Suppressor macrophage treated with lipopolysaccharide for 1 hour (primary cell): ENCODE results near the gene MBOAT2.

Experiments
- DNase-seq, 3 donors: peaks; one replicate each; pipeline ENCODE4 v3.0.0-alpha.2; 2020 to 2022

MBOAT2 gene

DNA sequence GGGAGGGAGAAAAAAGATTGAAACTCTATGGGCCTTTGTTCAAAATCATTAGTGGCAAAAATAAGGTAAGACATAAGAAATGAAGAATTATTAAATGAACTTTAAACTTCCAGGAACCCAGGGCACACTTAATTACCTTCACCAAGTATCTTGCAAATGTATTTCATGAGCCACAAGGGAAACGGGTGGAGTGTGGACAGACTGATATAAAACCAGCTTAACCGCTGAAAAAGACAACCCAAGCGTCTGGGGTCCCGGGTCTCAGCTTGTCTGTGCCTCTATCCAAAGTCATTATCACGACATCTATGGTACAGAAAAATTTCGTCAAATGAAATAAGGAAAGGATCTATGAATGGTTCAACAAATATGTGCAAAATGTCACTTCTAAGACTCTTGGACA, 13.9 kb upstream of the MBOAT2 start:
- DNase-seq = no peak

GRCh38 chr2:9015998-9016397, 12.5 kb upstream of the MBOAT2 start:
- DNase-seq = no peak

GRCh38 chr2:9013403-9013802, 9.9 kb upstream of the MBOAT2 start:
- DNase-seq = no peak

DNA sequence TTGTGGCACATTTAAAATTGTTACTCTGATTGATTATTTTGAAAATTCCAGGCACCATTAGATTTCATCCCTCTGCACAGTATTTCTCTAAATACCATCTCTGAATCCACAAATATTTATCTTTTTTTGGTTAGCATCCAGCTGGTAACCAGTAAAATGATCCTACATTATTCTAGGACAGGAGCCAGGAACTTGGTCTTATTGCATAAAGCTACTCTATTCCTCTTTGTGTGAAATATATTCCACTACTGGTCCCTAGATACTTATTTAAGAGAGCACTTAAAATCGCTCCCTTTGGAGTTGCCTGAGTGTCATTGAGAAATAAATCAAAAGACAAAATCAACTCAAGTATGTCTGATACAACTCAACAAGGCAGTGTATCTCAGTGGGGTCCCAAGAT, 7.4 kb upstream of the MBOAT2 start:
- no peak for DNase-seq

- DNase-seq = no peak
These were observed 5.6 kb upstream of the MBOAT2 start for GRCh38 chr2:9008951-9009664.

DNA sequence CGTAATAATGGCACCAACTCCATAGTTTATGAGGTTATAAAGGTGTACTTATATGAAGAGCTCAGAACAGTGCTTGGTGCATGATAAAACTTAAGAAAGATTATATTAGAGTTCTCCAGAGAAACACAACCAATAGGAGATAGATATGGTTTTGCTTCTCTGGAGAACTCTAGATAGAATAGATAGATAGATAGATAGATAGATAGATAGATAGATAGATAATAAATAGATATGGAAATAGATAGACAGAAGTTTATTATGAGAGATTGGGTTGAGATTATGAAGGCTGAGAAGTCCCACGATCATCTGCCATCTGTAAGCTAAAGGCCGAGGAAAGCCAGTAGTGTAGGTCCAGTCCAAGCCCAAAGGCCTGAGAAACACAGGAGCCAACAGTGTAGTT, 2.9 kb upstream of the MBOAT2 start:
- DNase-seq = no peak

GRCh38 chr2:9004338-9005204, 1.1 kb upstream of the MBOAT2 start:
- no peak for DNase-seq

- no peak for DNase-seq
These were observed 193 bp downstream of the MBOAT2 start for GRCh38 chr2:9003366-9003615.

DNA sequence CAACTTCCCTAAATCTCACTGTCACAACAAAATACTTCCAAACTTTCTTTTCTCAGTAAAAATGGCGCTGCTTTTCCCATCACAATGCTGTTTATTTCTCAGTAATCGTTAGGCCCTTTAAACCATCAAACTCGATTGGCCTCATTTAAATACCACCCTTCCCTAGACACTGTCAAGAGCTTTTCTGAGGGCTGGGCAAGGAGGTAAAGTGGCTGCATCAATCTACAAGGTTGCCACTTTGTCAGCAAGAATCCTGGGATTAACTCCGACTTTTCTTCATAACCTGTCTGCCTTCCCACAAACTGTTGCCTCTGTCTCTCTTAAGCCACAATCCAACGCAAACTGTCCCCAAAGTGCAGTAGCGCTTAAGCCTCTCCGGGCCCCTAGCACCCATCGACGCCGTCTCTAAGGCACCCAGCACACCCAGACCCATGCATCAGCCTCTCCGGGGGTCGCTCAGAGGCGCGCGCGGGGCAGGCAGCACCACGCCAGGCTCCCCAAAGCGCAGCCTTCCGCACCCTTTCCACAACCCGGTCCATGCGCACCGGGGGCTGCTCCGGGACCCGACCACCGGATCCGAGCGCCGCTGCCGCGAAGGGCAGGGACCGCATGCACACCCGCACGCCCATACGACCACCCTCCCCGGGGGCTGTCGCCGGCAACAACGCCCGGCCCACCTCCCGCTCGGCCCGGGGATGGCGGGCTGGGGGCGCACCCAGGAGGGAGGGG, 683 bp downstream of the MBOAT2 start:
- DNase-seq = peak in 1 of 3 donors; percentile 21

DNA sequence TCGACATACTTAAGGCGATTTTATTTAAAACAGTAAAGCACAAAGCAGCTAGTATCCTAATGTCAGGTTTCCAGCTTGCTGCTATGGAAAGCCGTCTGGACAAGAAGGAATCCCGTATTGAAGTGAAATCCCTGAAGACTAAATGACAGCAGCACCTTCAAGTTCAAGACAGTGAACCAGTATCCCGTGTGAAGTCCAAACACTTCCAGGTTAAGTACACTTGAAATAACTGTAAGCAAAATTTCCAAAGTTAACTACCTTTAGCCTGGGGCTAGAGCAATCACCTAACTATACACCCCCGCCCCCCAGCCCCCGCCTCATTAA, 1.2 kb downstream of the MBOAT2 start:
- DNase-seq = no peak

GRCh38 chr2:9001778-9002177, 1.7 kb downstream of the MBOAT2 start:
- no peak for DNase-seq

DNA sequence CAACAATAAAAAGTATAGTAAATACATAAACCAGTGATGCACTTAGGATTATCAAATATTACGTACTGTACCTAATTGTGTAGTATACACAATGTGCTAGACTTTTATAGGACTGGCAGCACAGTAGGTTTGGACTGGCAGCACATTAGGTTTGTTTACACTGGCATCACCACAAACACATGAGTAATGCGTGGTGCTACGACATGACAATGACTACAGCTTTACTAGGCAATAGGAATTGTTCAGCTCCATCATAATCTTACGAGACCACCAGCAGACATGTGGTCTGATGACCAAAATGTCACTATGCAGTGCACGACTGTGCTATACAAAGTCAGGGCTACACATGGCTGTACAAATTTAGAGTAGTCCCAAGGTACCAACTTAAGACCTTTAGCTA, 2.3 kb downstream of the MBOAT2 start:
- DNase-seq = no peak

GRCh38 chr2:9000442-9000841, 3.0 kb downstream of the MBOAT2 start:
- DNase-seq = no peak

GRCh38 chr2:8999797-9000196, 3.7 kb downstream of the MBOAT2 start:
- DNase-seq = no peak

DNA sequence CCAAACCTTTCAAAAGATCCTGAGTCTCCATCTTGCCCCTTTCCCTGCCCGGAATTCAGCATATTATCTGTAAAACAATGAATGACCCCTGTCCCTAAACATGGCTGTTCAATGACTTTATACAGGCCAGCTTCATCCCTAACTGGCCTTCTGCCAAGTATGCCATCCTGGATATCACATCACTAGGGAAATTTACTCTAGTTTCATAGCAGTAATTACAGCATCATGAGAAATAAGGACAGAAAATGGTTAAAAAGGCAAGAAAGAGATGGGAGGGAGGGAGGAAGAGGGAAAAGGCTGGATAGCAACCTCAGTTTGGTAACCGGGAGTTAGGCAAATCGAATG, 4.4 kb downstream of the MBOAT2 start:
- DNase-seq = no peak

DNA sequence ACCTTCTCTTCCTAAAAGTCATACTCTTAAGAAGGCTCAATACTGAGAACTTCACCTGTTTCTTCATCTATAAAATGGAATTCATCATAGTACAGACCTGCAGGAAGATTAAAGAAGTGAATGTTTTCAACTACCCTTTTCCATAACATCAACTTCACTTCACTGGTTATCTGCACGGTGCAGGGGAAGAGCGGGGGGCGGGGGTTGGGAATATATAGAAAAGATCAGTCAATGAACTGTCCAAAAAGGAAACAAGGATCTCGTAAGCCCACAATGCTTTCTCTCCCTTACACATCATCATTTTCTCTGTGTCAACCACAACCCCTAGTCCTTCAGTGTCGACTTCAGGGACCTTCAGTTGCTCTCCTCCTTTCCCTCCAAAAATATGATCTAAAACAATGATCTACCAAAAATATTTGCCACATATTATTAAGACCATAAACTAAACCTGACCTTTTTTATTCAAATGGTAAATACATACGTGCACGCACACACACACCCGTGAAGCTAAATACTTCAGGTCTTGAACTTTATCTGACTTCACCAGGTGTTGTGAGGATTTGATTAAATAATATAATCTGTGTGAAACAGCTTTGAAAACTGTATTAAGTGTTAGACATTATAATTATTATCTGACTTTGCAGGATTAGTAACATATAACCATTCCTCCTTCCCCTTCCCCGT, 4.9 kb downstream of the MBOAT2 start:
- DNase-seq = no peak

GRCh38 chr2:8997631-8998030, 5.9 kb downstream of the MBOAT2 start:
- peak in 2 of 3 donors; percentile 23 to 26 for DNase-seq

- DNase-seq = no peak
These were observed 6.4 kb downstream of the MBOAT2 start for GRCh38 chr2:8997108-8997507.

DNA sequence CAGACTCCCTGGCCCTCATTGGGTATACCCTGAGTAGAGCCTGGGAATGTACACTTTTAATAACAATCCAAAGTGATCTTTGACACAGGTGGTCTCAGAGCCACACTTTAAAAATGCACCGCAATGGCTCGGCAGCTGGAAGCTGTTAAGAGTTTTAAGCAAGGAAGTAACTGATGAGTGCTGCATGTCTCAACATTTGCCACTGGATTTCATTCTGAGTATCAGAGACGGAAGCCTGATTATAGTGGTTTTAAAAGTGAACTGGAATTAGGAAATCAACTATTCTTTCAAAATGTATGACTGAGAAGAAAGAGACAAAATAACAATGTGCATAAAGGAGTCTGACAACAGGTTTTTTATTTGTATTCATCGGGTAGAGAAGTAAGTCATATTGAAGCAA, 7.5 kb downstream of the MBOAT2 start:
- peak in 1 of 3 donors; percentile 28 for DNase-seq

DNA sequence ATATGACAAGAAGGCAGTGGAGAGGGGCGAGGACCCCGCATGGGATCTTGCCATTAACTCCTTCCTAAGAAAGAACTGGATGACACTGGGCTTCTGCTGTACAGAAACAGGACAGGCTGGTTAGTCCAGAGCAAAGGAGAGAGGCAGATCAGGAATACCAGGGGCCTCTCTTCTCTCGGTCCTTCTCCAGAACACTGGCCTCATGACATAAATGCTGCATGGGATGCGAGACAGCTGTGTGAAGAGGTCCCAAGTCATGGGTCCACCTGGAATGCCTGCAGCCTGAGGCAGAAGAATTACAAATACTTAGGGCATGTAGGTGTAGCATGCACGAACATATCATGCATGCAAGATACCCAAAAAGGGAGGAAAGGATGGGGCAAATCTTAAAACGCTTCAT, 9.1 kb downstream of the MBOAT2 start:
- DNase-seq = no peak

- DNase-seq = no peak
These were observed 9.6 kb downstream of the MBOAT2 start for GRCh38 chr2:8993902-8994278.

- no peak for DNase-seq
These were observed 10.1 kb downstream of the MBOAT2 start for GRCh38 chr2:8993196-8993901.

DNA sequence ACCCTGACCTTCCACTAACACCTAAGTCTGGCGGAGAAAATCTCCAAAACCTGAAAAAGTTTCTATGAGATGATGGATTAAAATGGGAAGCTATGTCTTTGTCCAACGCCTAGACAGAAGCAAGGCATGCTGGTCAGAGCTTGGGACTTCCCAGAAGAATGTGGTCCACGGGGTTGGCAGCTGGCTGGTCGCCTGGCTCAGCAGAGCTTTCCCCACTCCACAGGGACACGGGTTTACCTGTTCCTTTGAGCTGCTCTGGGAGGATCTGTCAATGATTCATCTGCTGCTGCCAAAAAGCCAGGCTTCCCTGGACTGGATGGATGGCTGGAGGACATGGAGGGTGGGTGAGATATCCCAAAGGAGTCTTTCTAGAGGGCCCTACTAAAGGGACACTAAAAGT, 10.8 kb downstream of the MBOAT2 start:
- no peak for DNase-seq
